DND-41 (cell line): ENCODE data around the gene SRP14.

Source experiments
- ATAC-seq: fragments of 200-7000 bp; cut with Tn5 transposase; 3 replicates; pipeline ENCODE4 v1.9.1; 2021; ENCODE audit warnings: low read depth; ENCODE audit not compliant: insufficient read depth
- DNase-seq: peaks from one replicate; pipeline ENCODE4 v3.0.0-alpha.2; 2020
- H2AFZ ChIP-seq: 2 replicates; pipeline ENCODE4 v1.6.0; 2012; ENCODE audit warnings: low read depth, low read length
- H3K27ac ChIP-seq: 2 replicates; pipeline ENCODE4 v1.5.1; 2012; ENCODE audit warnings: low read length, inconsistent platforms
- H3K27me3 ChIP-seq: fragments of 200-600 bp; sonication (generic); 2 replicates; pipeline ENCODE4 v1.6.0; 2012; ENCODE audit warnings: low read length, mild to moderate bottlenecking, inconsistent platforms; ENCODE audit not compliant: insufficient read depth, poor library complexity
- H3K36me3 ChIP-seq: 2 replicates; pipeline ENCODE4 v1.5.1; 2012; ENCODE audit warnings: low read length, inconsistent platforms; ENCODE audit not compliant: insufficient read depth
- H3K4me1 ChIP-seq: 2 replicates; pipeline ENCODE4 v1.5.1; 2012; ENCODE audit warnings: mild to moderate bottlenecking, low read length; ENCODE audit not compliant: insufficient read depth
- H3K4me2 ChIP-seq: 2 replicates; pipeline ENCODE4 v1.6.0; 2012; ENCODE audit warnings: mild to moderate bottlenecking, moderate library complexity, low read length, inconsistent platforms; ENCODE audit not compliant: insufficient read depth
- H3K4me3 ChIP-seq, 2 experiments: fragments of 200-600 bp in 1 of 2; shearing (Covaris generic) in 1 of 2; 2 replicates each; pipeline ENCODE4 v1.5.1; 2012 to 2016; ENCODE audit warnings: inconsistent platforms in 2 of 2, low read length in 2 of 2, mild to moderate bottlenecking in 2 of 2, low read depth in 1 of 2, moderate library complexity in 1 of 2
- H3K79me2 ChIP-seq: 2 replicates; pipeline ENCODE4 v1.6.0; 2012; ENCODE audit warnings: low read length, inconsistent platforms; ENCODE audit not compliant: insufficient read depth
- H3K9ac ChIP-seq: 2 replicates; pipeline ENCODE4 v1.6.0; 2012; ENCODE audit warnings: low read depth, mild to moderate bottlenecking, inconsistent platforms, low read length, moderate library complexity
- H3K9me3 ChIP-seq: 2 replicates; pipeline ENCODE4 v1.5.1; 2012; ENCODE audit warnings: low read length, moderate library complexity, mild to moderate bottlenecking, inconsistent platforms; ENCODE audit not compliant: insufficient read depth, severe bottlenecking
- H4K20me1 ChIP-seq: 2 replicates; pipeline ENCODE4 v1.6.0; 2012; ENCODE audit warnings: low read length; ENCODE audit not compliant: insufficient read depth
- EZH2 ChIP-seq: IDR thresholded peaks from 3 replicates; pipeline ENCODE4 v1.6.1; 2012; ENCODE audit warnings: borderline replicate concordance, low read depth, mild to moderate bottlenecking, moderate library complexity, low read length, inconsistent platforms; ENCODE audit not compliant: severe bottlenecking
- TF ChIP-seq, protein P1 (sequence below): IDR thresholded peaks from 2 replicates; pipeline ENCODE4 v1.5.1; 2012; ENCODE audit warnings: borderline replicate concordance, low read length, moderate library complexity, mild to moderate bottlenecking; ENCODE audit not compliant: poor library complexity, severe bottlenecking; ENCODE audit errors: extremely low read depth

Gene SRP14

DNA sequence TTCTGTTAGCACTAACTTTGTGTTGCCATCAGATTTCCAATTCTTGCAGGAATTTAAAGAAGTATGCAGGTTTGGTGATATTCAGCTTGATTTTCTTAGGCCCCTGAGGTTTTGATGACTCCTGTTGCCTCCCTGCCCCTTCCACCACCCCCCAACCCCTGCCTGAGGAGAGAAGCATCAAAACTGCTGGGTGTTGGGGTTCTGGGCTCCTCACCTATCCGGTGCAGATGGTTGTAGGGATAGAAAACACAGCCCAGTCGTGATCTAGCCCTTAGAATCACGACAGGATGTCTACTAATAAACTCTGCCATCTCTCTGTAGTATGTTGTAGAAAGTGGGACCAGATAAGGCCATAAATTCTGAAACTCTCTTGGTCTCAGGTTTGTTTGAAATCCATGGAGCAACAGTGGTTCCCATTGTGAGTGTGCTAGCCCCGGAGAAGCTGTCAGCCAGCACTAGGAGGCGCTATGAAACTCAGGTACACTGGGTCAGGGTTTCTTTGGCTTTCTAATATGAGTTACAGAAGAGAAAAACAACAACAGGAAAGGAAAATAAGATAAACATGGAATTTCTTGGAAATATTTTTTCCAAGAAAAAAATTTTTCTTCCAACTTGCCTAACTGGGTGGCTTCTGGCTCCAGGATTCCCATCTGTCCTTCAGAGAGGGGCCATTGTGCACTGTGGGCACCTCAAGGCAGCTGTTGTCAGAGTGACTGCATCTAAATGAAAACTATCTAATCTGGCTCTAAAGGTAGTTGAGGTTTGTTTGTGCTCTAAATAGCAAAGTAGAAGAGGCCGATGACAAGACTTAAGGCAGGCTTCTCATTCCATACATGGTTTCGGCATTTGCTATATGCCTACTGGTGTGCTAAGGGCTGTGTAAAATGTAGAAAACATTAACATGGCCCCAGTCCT lies 8.7 kb downstream of the SRP14 start:
- Histone ChIP-seq H3K4me2 (no peak overlapping the region), H3K36me3 (peaks cover 71% of the 10 kb centered on the region), H3K4me3 (no peak overlapping the region), H2AFZ (no peak overlapping the region), H3K4me1 (no peaks in the 10 kb centered on the region), H3K27me3 (no peaks in the 10 kb centered on the region), H3K27ac (no peak overlapping the region), H3K9me3 (no peaks in the 10 kb centered on the region), H3K9ac (no peak overlapping the region), H4K20me1 (no peaks in the 10 kb centered on the region), H3K79me2 (no peaks in the 10 kb centered on the region)
- ATAC-seq (peak; percentile 71), DNase-seq (peak; percentile 43)
- no peak for TF ChIP-seq EZH2
- TF ChIP-seq, protein P1, sequence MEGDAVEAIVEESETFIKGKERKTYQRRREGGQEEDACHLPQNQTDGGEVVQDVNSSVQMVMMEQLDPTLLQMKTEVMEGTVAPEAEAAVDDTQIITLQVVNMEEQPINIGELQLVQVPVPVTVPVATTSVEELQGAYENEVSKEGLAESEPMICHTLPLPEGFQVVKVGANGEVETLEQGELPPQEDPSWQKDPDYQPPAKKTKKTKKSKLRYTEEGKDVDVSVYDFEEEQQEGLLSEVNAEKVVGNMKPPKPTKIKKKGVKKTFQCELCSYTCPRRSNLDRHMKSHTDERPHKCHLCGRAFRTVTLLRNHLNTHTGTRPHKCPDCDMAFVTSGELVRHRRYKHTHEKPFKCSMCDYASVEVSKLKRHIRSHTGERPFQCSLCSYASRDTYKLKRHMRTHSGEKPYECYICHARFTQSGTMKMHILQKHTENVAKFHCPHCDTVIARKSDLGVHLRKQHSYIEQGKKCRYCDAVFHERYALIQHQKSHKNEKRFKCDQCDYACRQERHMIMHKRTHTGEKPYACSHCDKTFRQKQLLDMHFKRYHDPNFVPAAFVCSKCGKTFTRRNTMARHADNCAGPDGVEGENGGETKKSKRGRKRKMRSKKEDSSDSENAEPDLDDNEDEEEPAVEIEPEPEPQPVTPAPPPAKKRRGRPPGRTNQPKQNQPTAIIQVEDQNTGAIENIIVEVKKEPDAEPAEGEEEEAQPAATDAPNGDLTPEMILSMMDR: peak; percentile 70

DNA sequence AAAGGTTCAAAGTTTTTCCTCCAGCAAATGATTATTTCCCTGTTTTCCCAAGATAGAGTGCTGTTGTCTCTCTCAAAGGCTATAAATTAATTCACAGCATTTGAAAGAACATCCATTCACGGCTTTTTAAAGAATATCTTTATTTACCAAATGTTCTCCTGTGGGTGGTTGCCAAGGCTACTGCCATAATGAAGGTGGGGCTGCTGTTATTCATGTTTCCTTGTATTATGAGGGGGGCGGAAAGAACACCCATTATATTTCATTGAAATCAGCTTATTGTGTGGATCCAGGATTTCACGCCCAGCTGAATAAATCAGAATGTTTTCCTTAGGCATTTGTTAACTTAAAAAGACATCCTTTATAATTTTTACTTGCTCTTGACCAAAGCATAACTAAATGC lies 10.1 kb downstream of the SRP14 start:
- H2AFZ ChIP-seq: no peak overlapping the region

DNA sequence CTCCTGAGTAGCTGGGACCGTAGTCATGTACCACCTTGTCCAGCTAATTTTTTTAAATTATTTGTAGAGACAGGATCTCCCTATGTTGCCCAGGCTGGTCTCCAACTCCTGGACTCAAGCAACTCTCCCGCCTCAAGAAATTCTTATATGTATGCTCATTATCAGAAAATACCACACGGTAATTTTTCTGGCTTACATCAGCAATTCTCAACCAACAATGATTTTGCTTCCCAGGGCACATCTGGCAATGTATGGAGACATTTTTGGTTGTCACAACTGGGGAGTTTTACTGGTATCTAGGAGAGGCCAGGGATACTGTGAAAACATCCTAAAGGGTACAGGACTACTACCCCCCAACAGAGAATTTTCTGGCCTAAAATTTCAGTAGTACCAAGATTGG lies 10.8 kb downstream of the SRP14 start:
- Histone ChIP-seq H3K27me3 (no peaks in the 10 kb centered on the region), H3K27ac (no peak overlapping the region), H3K4me2 (no peak overlapping the region), H3K9ac (no peak overlapping the region), H3K36me3 (peaks cover 53% of the 10 kb centered on the region), H3K4me3 (no peak overlapping the region), H3K9me3 (no peaks in the 10 kb centered on the region), H2AFZ (no peak overlapping the region), H3K79me2 (no peaks in the 10 kb centered on the region), H3K4me1 (no peaks in the 10 kb centered on the region), H4K20me1 (no peaks in the 10 kb centered on the region)
- TF ChIP-seq, protein P1: no peak
- TF ChIP-seq EZH2: no peak
- ATAC-seq (no peak), DNase-seq (no peak)

More for the DNA sequence above, 10.1 kb downstream of the SRP14 start:
- no peak overlapping the region for H3K9ac ChIP-seq
- no peak overlapping the region for H3K4me2 ChIP-seq
- DNase-seq: no peak
- H4K20me1 ChIP-seq: no peaks in the 10 kb centered on the region
- H3K27ac ChIP-seq: no peak overlapping the region
- no peak for ATAC-seq
- H3K4me3 ChIP-seq: no peak overlapping the region
- H3K9me3 ChIP-seq: no peaks in the 10 kb centered on the region
- no peak for TF ChIP-seq EZH2
- TF ChIP-seq, protein P1: no peak
- no peaks in the 10 kb centered on the region for H3K79me2 ChIP-seq
- no peaks in the 10 kb centered on the region for H3K4me1 ChIP-seq
- peaks cover 58% of the 10 kb centered on the region for H3K36me3 ChIP-seq
- H3K27me3 ChIP-seq: no peaks in the 10 kb centered on the region
